ENCODE measurements around the gene TBC1D22B. TPM values are rescaled to one million over a fixed set of nuclear protein-coding genes. Genes with fewer than 3 reads are reported as not detected.

Gene TBC1D22B
- total RNA-seq, 4 donors from 2014 or later, result 8.0 to 9.5 (median 8.5) TPM

- DNase-seq (ENCODE audit: low spot score) (no peak), ATAC-seq (ENCODE audit: low FRiP score) (no peak)
- no peak for TF ChIP-seq CTCF (IDR thresholded peaks at IDR 0.05)
Measured at GRCh38 chr6:37375376-37375775, 117.8 kb downstream of the TBC1D22B start.

GRCh38 chr6:37376078-37376743, 118.6 kb downstream of the TBC1D22B start:
- TF ChIP-seq CTCF (IDR thresholded peaks at IDR 0.05), result no peak
- no peak for DNase-seq (ENCODE audit: low spot score)
- ATAC-seq (ENCODE audit: low FRiP score), result no peak

GRCh38 chr6:37381579-37381978, 124.0 kb downstream of the TBC1D22B start:
- ATAC-seq (ENCODE audit: low FRiP score) (no peak), DNase-seq (ENCODE audit: low spot score) (no peak)
- TF ChIP-seq CTCF (IDR thresholded peaks at IDR 0.05), result no peak

Small RNAs within 50 kb of the gene (small RNA-seq; reads per million reads assigned to genes)
- gene AL096712.1 (not detected), gene RN7SL273P (not detected)

Other genes starting within 250 kb of the TBC1D22B start
- gene PIM1, start 87.6 kb upstream of the TBC1D22B start, total RNA-seq, result 100 to 1,000 TPM in 2 of 4 donors, 10 to 100 TPM in 2; 37.5 to 291 (median 130) TPM
- 1 to 10 TPM; 1.1 to 4.7 (median 2.7) TPM for gene TMEM217, start 372 bp downstream of the TBC1D22B start, total RNA-seq
- 10 to 100 TPM in 3 of 4 donors, 1 to 10 TPM in 1; 9.3 to 17.0 (median 11.8) TPM for gene RNF8, start 96.2 kb downstream of the TBC1D22B start, total RNA-seq
- 10 to 100 TPM; 22.5 to 34.5 (median 28.5) TPM for gene CMTR1, start 175.4 kb downstream of the TBC1D22B start, total RNA-seq
- gene CCDC167, start 242.1 kb downstream of the TBC1D22B start, total RNA-seq, result 10 to 100 TPM; 16.0 to 24.0 (median 20.0) TPM